ENCODE measurements around the gene C8B. TPM values are rescaled to one million over a fixed set of nuclear protein-coding genes. Genes with fewer than 3 reads are reported as not detected.

Gene C8B
- total RNA-seq, 1 experiment from 2014 or later: not detected

DNA sequence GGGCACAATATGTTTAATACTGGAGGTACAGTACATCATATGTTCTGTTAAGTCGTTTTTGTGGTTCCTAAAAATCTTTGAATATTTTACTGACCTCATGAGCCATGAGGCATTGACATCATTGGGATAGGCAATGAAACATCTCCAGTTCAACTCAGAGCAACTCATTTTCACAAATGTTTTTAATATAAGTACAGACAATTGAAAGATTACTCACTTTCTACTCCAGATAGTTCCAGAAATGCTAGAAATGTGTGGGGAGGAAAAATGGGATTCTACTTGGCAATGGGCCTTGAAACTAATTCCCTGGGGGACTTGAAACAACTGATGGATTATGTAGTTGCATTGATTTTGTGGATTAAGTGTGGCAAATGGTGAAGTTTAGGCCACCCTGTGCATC lies 7.2 kb upstream of the C8B start:
- DNase-seq (ENCODE audit: low read depth): no peak

- DNase-seq (ENCODE audit: low read depth): no peak
Observed at GRCh38 chr1:56970280-56970679, 4.5 kb upstream of the C8B start.

DNA sequence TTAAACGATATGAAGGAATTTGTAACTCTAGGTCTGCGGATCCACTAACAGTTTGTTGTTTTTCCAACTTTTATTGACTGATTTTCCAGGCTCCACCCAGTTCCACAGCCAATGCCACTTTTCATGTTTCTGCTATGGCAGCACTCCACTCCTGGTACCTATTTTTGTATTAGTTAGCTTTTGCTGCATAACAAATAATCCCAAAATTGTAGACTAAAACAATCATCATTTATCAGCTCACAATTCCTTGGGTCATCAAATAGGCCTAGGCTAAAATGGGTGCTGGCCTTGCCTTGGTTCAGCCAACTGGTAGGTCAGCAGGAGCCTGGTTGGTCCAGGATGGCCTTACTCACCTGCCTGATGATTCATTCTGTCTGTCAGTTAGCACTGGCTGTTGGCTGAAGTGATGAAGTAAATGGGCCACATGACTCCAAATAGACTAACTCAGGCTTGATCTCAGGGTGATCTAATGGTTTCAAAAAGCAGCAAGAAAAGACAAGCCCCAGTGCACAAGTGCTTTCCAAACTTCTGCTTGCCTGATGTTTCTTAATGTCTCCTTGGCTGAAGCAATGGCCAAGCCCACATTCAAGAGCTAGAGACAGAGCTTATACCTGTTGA lies 3.2 kb upstream of the C8B start:
- DNase-seq (ENCODE audit: low read depth): no peak

- no peak for DNase-seq (ENCODE audit: low read depth)
Observed at GRCh38 chr1:56967900-56968832, 2.4 kb upstream of the C8B start.

GRCh38 chr1:56967355-56967754 lies 1.5 kb upstream of the C8B start:
- DNase-seq (ENCODE audit: low read depth): no peak

GRCh38 chr1:56966698-56966999 lies 834 bp upstream of the C8B start:
- no peak for DNase-seq (ENCODE audit: low read depth)

DNA sequence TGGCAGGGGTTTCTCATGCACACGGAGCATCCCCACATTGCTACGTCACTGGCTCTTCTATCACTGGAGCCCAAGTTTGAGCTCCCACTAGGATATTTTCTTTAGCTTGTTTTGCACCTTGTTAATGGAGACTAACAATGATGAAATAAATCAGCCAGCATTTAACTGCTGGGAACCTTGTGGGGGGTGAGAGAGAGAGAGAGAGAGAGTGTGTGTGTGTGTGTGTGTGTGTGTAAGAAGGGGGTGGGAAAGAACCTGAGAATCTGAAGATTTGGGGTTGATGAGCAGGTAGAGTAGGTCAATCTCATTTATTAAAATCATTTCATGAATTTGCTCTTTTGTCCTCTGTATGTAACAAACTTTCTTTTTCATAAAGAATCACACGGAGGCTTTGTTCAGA lies 624 bp downstream of the C8B start:
- no peak for DNase-seq (ENCODE audit: low read depth)

- no peak for DNase-seq (ENCODE audit: low read depth)
Observed at GRCh38 chr1:56964349-56965017, 1.3 kb downstream of the C8B start.

DNA sequence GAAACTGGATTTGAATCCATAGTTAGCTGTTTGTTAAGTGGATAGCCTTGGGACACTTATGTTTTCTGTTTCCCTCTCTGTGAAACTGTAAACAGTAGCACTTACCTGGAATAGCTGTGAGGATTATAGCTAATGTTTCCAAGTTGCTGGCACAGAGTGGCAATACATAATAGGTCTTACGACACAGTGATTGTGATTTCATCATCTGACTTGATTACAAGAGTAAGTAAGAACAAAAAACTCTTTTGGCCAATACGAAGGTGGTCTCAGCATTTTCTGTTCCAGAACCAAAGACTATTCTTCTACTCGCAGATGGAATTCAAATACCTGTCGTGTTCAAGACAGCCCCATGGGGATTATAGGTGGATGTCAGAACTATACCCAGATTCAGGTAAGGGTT lies 2.1 kb downstream of the C8B start:
- DNase-seq (ENCODE audit: low read depth): no peak

- no peak for DNase-seq (ENCODE audit: low read depth)
Observed at GRCh38 chr1:56961426-56961825, 4.4 kb downstream of the C8B start.

- DNase-seq (ENCODE audit: low read depth): no peak
Observed at GRCh38 chr1:56958526-56958925, 7.3 kb downstream of the C8B start.

DNA sequence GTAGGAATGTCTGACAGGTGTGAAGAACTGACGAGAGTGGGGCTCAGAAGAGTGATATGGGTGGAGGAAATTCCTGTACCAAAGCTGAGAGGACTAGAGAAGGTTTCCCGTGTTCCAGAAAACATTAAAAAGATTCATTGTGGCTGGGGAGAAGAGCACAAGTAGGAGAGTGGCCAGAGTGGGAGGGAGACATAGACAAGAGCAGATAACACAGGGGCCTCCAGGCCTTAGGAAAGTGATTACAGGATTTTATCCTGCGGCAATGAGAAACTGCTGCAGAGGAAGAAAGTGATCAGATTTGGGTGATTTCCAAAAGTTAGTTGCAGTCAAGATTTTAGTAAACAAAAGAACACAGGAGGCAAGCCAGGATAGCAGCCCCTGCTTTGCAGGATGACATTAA lies 7.9 kb downstream of the C8B start:
- no peak for DNase-seq (ENCODE audit: low read depth)

DNA sequence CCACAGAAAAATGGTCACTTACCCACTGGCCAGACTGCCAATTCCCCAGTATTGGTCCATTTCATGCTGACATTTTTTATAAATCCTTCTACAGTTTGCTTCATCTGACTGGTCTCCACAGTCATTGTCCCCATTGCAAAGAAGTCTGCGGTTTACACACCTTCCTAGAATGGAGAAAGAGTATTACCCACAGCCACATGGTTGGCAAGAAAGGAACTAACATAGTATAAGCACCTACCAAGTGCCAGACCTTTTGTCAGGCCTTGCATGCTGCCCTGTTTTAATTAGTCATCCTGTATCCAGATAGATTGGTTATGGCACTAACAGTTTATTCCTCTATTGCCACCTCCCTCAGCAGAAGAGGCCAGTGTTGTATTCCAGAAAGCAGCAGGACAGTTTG lies 11.2 kb downstream of the C8B start:
- DNase-seq (ENCODE audit: low read depth): no peak

DNA sequence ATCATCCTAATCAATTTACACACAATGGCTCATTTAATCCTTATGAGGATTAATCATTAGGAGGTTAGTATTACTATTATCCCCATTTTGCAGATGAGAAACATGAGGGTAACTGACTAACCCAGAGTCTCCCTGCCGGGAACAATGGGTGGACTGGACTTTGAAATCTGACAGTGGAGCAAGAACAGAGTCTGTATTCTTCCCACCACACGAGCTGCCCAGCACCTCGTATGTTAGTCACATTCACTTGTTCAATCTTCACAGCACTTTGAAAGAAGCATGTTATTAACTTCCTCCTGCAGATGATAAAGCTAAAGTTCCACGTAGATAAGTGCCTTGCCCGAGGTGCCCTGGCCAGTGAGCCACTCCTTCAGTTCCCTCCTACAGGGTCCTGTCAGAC lies 12.4 kb downstream of the C8B start:
- DNase-seq (ENCODE audit: low read depth): no peak

GRCh38 chr1:56952501-56952900 lies 13.3 kb downstream of the C8B start:
- DNase-seq (ENCODE audit: low read depth): no peak

GRCh38 chr1:56948403-56949023 lies 17.3 kb downstream of the C8B start:
- no peak for DNase-seq (ENCODE audit: low read depth)

GRCh38 chr1:56940039-56940438 lies 25.8 kb downstream of the C8B start:
- DNase-seq (ENCODE audit: low read depth): no peak

- DNase-seq (ENCODE audit: low read depth): no peak
Observed at GRCh38 chr1:56939209-56939608, 26.6 kb downstream of the C8B start.

GRCh38 chr1:56938646-56939045 lies 27.2 kb downstream of the C8B start:
- no peak for DNase-seq (ENCODE audit: low read depth)

- DNase-seq (ENCODE audit: low read depth): no peak
Observed at GRCh38 chr1:56934430-56935060, 31.3 kb downstream of the C8B start.

- DNase-seq (ENCODE audit: low read depth): no peak
Observed at GRCh38 chr1:56933606-56934005, 32.2 kb downstream of the C8B start.

DNA sequence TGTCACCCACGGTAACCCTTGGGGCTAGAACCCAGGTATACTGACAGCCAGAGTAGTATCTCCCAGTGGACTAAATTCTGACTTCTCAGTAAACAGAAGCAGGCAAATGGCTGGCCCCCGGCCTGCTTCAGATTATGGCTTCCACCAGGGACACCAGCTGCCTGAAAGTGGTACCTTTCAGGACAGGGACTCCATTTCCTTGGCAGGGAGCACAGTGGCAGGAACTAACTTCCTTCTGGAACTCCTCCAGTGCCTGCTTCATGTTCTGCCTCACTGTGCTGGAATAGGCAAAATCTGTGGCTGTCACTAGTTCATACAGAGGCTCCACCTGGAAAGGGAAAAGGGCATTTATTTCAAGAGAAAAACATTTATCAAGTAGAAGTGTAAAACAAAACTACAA lies 32.7 kb downstream of the C8B start:
- DNase-seq (ENCODE audit: low read depth): no peak
